DMS79 (cell line): Measurements from ENCODE around the gene PRR5L.

Experiments used
- DNase-seq: peaks from one replicate; lab custom pipeline; 2025; lab: John Stamatoyannopoulos, UW

PRR5L gene

GRCh38 chr11:36326524-36327419 lies 30.7 kb downstream of the PRR5L start:
- DNase-seq, result no peak

GRCh38 chr11:36328966-36329673 lies 33.0 kb downstream of the PRR5L start:
- DNase-seq, result no peak

DNA sequence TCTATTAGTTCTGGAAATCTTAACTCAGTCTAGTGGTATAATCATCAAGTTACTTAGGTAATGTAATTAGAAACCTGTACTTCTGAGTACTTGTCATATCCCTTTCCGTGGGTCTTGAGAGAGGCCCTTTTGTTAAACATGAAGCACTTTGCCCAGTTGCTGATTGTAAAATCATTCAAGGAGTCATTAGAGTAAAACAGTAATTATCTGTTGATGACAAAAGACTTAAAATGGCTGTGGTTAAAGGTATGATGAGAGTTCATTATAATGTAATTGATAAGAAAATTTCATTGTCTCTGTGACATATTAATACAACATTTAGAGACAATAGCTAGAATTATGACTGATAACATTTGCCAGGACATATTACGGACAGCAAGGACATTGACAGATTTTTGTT lies 34.3 kb downstream of the PRR5L start:
- peak; percentile 83 for DNase-seq

GRCh38 chr11:36333468-36333867 lies 37.4 kb downstream of the PRR5L start:
- no peak for DNase-seq

DNA sequence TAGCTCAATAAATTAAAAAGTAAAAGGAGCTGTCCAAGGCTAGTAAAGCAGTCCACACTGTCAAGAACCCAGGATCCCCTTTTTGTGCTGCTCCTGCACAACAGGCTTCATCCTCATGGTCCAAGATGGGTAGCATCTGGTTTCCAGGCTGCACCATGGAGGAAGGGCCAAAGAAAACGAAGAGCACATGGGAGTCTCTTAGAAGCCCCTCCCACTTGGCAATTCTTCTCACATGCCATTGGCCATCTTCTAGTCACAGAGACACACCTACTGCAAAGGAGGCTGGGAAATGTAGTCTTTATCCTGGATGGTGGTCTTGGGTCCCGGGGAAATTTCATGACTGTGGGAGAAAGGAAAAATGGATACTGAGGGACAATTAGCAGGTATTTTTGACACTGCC lies 37.8 kb downstream of the PRR5L start:
- DNase-seq, result no peak

GRCh38 chr11:36339888-36340287 lies 43.8 kb downstream of the PRR5L start:
- no peak for DNase-seq

DNA sequence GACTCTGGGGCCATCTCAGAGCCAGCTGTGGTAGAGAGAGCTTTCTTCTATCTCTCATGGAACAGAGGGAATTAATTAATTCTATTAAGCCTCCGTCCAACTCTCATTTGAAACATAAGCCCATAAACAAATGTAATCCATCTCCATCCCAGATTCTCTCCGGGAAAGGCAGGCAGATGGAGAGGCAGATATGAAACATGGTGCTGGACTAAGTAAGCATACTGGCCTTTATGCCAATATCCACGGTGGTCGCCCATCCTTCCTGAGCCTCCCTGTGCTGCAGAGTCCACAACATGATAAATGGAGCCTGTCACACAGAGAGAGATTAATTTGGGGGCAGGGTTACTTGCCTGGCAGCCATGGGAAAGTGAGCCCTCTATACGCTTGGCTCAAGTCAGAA lies 44.8 kb downstream of the PRR5L start:
- DNase-seq, result no peak

DNA sequence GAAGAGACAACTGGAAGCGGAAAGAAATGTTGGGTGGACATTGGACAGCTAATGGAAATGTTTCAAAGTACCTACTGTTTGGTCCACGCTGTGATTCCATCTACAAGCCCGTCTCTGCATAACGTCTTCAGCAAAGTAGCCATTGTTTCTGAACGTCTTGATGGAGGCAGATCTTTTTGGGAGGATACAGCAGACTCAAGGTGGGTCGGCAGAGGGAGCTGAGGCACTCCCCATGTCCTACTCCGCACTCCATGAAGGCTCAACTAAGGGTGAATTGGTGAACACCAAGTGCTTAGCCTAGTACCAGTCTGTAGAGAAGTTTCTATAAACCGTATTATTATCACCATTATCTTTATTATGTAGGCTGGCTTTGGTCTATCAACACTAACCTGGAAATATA lies 45.8 kb downstream of the PRR5L start:
- no peak for DNase-seq

DNA sequence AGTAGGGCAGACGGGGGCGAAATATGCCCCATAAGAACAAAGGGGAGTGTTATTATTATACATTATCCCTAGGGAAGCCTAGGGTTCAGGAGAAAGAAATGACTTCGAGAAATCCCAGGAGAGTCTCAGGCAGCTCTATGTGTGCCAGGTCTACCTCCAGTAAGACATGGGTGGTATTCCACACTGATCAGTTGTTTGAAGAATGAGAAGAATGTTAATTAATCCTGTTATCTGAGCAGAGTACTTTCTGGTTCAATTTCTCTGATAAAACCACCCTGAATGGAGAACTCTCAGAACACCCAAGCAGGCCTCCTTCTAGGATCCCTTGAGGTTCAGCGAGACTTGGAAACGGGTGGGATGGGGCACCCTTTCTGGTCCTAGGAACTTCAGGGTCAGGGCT lies 46.2 kb downstream of the PRR5L start:
- DNase-seq, result no peak

DNA sequence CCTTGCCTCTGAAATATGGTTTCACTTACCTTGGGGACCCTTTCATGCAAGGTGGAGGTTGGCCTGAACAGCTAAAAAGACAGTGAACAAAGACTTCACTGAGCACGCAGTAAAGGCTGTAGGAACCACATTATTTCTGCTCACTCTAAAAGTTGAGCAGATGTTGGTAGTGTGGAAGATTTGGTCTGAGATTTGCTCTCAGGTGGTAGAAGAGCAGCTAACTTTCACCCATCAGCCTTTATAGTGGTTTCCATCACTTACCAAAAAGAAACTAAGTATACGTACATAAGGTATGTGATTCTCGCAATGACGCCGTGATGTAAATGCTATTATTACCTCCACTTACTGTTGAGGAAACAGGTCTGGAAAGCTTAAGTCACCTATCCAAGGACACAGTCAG lies 47.3 kb downstream of the PRR5L start:
- no peak for DNase-seq

DNA sequence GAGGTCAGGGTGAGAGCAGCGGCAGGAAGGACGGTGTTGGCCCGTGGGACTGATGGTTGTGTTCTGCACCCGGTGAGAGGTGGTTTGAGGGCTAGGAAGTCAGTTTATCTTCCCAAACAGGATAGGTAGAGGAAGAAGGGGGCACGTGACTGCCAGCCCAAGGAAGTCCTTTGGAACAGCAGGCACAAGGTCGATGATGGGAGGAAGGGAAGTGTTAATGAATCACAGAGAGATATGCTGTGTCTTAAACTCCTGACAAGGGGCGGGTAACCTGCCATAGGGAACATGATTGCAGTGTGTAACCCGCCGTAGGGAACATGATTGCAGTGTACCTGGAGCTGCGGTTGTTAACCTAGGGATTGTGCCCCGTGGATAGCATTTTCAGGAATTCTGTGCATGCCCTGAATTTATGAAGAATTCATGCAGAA lies 49.0 kb downstream of the PRR5L start:
- no peak for DNase-seq

DNA sequence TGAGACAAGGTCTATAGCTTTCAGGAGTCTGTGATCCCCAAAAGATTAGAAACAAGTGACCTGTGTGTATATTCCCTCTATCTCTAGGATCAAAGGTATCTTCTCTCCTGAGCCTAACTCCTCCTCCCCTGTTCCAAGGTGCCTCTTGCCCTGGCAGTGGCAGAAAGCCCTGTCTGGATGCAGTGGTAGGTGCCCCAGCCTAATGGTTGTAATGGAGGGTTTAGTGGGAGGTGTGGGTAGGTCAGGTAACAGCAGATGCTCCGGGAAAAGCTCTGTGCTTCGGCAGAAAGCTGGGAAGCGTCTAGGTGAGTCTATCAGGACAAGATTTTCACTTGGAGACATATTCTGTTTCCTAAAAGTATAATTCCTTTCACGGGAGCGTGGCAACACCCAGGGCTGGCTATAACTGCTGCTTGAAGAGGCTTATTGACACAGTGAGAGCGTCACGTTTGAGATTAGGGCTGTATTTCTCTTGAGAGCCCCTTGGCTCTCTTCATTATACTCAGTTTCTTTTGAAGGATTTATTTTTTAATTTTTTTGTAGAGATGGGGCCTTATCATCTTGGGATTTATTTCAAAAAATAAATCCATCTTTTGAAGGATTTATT lies 49.5 kb downstream of the PRR5L start:
- no peak for DNase-seq

DNA sequence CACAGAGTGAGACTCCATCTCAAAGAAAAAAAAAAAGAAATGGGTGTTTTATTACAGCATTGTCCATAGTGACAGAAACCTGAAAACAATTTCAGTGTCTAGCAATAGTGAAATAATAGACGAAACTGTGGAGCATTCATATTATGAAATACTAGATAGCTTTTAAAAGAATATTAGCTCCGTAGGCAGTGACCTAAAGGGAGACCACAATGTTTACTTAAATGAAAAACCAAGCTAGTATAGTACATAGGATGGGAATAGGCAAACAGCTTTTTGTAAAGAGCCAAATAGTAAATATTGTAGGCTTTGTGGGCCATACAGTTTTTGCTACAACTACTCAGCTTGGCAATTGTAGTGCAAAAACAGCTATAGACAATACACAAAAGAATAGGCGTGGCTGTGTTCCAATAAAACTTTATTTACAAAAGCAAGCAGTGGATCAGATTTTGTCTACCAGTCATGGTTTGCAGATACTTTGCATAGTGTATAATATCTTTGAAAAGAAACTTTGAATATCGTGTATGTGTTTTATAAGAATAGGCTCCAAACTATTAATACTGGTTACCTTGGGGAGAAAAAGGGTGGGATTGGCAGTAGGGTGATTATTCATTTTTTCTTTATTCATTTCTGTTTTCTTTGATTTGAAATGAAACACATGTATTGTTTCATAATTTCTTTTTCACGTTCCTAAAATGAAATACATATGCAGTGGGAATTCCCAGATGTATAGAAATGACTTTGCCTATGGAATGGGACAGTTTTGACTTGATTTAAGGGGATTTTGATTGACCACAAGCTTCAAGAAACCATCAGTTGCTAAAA lies 50.7 kb downstream of the PRR5L start:
- DNase-seq, result no peak

- no peak for DNase-seq
Measured at GRCh38 chr11:36347384-36347906, 51.4 kb downstream of the PRR5L start.

DNA sequence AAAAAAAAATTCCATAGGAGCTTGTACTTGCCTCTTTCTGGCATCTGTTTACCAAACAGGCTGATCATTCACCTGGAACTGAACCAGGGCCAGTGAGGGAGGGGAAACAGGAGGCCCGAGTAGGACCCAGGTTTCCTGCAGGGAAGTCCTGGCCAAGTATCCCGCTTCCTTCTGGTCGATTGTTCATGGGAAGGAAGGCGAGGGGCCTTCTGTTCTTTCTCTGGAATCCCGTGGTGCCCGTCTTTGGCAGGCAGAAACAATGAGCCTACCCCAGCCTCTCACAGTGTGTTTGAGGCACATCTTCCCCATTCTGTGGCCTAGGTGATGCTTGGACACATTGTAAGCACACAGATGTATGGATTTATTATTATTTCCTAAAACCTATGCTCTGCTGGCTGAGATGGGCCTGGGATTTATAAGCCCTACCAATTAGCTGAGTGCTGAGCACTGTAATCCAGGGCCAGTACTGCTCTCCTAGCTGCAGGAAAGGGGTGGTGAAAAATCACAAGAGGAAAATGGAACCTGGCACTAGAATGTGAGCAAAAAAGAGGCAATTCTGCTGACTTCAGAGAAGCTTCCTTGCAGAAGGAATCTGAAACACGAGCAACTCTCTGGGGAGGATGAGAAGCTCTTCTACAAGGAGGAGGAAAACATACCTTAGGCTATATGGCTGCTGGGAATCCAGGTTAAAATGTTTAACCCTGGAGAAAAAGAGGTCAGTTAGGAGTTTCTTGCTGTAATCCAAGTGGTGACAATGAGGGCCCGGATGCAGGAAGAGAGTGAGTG lies 53.5 kb downstream of the PRR5L start:
- DNase-seq, result no peak

GRCh38 chr11:36350137-36350513 lies 54.0 kb downstream of the PRR5L start:
- DNase-seq, result no peak

GRCh38 chr11:36352922-36353321 lies 56.8 kb downstream of the PRR5L start:
- DNase-seq, result no peak

GRCh38 chr11:36354221-36355003 lies 58.3 kb downstream of the PRR5L start:
- no peak for DNase-seq

DNA sequence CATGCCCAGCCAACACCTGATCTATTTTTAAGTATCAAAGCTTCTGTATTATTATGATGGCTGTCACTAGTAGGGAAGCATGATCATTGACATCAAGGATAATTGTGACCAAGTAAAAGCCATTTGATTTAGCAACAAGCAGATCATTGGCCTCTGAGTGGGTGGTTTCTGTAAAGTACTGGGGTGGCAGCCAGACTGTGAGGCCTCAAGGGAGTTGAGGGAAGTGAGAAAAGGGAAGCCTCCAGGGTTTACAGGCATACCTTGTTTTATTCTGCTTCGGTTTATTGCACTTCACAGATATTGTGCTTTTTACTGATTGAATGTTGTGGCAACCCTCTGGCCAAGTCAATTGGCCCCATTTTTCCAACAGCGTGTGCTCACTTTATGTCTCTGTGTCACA lies 60.1 kb downstream of the PRR5L start:
- DNase-seq, result no peak

DNA sequence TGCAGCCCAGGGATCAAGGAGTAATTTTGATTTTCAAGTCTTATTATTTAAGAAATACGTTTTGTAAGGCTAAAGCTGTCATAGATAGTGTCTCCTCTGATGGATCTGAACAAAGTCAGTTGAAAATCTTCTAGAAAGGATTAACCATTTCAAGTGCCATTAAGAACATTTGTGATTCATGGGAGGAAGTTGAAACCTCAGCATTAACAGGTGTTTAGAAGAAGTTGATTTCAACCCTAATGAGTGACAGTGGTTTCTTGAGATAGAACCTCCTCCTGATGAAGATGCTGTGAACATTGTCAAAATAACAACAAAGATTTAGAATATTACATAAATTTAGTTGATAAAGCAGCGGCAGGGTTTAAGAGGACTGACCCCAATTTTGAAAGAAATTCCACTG lies 61.7 kb downstream of the PRR5L start:
- no peak for DNase-seq
